Cortex of kidney (tissue), 1 donor: ENCODE data around the gene ETFA.

Experiments used
- DNase-seq: peaks from one replicate; lab custom pipeline; 2025; lab: John Stamatoyannopoulos, UW

Gene ETFA

DNA sequence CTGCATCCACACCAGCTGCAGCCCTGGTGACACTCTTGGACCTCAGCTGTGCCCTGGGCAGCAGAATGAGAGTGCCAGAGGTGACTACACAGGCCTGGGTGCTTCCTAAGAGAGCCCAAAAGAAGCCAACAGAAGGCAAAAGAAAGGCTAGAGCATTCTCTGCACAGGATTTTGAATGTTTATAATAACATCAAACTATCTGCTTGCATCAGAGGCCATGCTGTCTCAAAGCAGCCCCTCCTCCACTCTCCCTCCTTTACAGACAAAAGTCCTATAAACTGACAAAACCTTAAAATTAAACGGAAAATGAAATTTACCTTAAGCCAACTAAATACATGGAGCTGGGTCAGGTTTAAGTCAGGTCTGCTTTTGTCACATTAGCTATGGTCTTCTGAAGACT, 95.6 kb downstream of the ETFA start:
- DNase-seq = no peak

GRCh38 chr15:76209942-76210341, 101.3 kb downstream of the ETFA start:
- DNase-seq = no peak

- DNase-seq = no peak
Observed at GRCh38 chr15:76209523-76209922, 101.7 kb downstream of the ETFA start.

- DNase-seq = no peak
Observed at GRCh38 chr15:76208786-76209424, 102.4 kb downstream of the ETFA start.

- DNase-seq = no peak
Observed at GRCh38 chr15:76208084-76208785, 103.0 kb downstream of the ETFA start.

DNA sequence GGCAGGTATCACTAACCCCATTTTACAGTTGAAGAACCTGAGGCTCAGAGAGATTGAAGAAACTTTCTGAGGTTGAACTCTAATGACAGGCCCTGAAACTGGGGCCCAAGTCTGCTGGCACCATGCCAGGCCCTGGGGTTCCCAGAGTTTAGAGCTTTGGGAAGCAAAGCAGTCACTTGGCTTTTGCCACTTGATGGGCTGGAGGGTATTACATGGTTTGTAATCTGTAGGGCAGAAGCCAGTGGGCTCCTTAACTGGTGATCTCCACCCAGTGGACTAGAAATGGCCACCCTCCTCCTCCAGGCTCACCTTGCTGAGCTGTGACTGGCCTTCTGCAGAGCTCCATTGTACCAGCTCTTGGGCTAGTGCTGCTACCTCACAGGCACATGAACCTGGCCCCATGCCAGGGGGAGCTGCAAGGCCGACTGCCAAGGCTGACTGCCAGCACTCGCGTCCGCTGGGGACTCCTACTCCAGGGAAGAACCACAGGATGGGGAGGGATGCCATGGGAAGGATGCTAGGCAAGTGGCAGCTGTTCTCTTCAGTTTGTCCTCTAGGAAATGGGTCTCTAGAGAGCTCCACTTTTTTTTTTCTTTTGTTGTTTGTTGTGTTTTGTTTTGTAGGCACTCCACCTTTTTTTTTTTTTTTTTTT, 104.8 kb downstream of the ETFA start:
- DNase-seq = no peak

DNA sequence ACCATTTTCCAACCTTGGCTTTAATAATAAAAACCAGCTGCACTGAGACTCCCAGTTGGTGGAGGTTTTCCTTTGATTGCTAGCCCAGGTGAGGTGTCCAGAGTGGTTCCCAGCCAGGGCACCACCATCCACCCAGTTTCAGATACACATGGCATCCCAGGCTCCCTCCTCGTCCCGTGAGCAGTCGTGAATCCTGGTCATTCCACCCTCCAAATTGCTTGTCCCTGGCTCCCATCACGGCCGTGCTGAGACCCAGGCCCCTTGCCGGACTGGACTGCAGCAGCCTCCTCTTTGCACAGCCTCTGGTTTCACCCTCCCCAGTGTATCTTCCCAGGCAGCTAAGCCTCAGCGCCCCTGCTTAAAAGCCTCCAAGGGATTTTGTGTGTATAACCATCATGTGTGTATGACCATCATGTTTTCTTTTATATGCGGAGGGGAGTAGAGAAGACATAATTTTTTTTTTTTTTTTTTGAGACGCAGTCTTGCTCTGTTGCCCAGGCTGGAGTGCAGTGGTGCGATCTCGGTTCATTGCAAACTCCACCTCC, 106.3 kb downstream of the ETFA start:
- DNase-seq = no peak

DNA sequence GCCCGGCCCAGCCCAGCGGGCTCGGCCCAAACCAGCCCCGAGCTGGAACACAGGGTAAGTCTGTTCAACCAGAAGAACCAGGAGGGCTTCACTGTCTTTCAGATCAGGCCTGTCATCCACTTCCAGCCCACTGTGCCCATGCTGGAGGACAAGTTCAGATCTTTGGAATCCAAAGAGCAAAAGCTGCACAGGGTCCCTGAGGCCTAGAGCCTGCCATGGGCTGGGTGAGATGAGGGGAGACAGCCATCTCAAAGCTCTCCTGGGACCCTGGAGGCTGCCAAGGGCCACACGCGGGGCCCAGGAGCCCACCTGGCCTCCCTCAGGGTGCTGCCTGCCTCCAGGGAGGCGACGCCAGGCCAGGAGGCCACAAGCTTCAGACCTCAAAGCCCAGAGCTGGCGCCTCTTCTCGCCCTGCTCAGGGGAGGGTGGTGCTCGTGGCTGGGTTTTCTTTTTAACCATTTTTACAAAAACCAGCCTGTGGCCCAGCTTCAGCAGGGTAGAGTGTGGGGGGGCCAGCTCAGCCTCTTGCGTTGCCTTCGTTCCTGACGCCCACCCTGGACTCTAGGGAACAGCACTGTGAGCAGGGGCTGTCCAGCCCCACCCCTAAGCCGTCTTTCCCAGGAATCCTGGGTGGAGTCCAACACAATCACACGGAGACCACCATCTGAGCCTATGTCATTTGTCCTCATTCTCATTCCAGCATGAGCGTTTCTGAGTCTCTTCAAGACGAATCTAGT, 107.0 kb downstream of the ETFA start:
- DNase-seq = no peak

DNA sequence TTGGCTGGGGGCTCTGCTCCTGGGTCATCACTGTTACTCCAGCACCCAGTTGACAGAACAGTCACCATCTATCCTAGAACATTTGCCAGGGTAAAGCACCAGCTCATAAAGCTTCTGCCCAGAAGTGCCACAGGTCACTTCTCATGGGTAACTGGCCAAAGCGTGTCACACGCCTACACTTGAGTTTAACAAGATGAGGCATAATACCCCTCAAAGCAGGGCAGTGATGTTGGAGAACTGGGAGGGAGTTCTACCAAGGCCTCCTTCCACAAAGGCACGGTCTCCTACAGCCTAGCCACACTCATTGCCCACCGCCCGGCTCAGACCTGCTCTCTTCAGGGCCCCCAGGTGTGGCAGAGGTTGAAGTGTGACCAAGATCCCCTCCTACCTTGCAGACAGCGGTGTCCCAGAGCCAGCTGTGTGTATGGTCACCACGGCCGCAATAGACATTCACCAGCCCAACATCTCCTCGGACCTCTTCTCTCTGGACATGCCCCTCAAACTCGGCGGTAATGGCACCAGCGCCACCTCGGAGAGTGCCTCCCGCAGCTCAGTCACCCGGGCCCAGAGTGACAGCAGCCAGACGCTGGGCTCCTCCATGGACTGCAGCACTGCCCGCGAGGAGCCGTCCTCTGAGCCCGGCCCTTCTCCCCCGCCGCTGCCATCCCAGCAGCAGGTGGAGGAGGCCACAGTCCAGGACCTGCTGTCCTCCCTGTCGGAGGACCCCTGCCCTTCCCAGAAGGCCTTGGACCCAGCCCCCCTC, 107.7 kb downstream of the ETFA start:
- DNase-seq = no peak

DNA sequence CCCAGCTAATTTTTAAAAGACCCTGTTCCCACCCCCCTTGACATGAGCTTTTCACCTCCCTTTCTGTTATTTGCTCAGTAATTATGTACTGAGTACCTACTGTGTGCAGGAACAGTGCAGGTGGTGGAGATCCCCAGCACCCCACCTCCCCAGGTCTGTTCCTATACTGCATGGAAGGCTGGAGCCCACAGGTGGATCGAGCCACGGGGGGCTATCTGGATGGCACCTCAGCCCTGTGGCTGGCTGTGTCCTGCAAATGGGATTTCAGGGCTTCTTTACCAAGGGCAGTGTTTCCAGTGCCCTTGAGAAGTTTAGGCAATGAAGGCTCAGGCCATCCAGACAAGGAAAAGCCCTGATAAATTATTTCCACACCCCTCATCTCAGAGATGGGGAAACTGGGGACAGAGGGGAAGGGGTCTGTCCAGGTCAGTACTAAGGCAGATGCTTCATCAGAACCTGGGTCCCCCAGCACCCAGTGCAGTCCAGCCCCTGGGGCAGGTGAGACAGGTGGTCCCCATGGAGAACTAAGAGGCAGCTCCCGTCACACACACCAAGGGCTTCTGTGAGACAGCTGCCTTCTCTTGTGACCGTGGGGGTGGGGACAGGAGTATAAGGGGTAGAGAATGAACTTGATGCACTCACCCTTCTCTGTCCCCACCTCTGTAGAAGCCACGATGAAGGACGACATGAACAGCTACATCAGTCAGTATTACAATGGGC, 109.6 kb downstream of the ETFA start:
- no peak for DNase-seq

DNA sequence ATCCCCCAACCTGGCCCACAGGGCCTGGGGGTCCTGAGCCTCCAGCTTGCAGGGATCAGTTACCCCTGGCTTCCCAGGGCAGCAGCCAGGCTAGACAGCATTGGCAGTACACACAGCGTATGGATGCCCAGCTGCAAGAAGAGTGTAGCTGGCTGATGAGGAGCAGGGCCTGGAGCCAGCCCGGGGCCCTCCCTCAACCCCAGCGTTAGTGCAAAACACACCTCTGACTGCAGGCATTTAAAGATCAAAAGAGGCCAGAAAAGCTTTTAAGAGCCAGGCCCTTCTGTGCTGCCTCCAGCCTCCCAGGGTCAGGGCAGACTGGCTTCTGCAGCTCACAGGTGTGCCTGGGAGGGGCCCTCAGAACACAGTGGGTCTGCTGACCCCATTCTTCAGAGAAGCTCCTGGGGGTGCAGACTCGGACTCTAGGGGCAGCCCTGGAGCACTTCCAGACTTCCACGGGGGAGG, 110.6 kb downstream of the ETFA start:
- no peak for DNase-seq

DNA sequence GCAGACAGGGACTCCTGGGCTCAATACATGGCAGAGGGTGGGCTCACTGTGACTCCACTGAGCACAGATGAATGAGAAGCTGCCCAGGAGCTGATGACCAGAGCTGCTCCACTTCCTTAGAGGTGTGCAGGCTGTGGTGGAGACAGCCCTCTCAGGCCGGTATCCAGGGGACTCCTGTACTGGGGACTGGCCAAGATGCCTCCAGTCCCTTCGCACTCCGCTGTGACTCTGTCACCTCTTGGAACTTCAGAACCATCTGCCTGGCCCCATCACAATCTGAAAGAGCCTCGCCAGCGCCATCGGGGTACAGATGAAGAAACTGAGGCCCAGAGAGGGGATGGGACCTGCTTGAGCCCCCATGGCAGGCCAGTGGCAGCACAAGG, 111.2 kb downstream of the ETFA start:
- no peak for DNase-seq

DNA sequence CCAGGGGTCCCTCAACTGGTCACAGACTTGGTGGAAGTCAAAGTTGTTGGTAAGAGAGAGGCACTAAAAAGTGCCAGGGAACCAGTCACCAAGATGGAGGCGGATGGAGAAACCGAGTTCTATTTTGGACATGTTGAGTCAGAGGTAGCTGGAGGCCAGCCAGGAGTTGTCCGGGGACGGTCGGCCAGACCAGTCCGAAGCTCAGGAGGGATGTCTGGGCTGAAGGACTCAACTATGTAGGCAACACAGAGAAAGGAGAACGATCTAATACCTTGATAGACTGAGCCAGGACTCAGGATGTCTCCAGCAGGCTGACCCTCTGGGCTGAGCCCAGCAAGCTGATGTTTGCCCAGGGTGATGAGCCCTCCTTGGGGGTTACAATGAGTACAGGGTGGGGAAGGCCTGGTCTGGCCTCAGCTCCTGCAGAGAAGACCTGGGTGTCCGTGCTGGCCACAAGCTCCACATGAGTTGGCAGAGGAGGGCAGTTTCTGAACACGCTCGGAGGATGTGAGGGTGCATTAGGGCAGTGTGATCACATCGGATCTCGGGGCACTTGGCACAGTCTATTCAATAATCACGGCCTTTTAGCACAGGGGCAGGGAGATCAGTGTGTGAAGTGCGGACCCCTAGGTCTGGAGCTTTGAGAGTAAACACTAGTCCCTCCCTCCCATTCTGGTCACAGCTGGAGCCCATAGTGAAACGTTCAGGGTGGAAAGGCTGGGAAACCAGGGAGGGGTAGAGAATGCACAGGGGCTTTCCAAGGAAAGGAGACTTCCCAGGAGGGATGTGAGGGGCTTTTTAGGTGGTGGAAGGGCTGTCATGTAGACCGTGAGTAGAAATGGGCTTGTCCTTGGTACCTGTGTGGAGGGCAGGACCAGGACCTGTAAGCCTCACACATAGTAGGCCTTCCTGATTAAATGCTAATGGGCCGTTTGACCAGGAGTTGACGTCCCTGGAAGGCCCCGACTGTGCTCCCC, 111.9 kb downstream of the ETFA start:
- DNase-seq = no peak

- DNase-seq = no peak
Observed at GRCh38 chr15:76198456-76199105, 112.7 kb downstream of the ETFA start.

DNA sequence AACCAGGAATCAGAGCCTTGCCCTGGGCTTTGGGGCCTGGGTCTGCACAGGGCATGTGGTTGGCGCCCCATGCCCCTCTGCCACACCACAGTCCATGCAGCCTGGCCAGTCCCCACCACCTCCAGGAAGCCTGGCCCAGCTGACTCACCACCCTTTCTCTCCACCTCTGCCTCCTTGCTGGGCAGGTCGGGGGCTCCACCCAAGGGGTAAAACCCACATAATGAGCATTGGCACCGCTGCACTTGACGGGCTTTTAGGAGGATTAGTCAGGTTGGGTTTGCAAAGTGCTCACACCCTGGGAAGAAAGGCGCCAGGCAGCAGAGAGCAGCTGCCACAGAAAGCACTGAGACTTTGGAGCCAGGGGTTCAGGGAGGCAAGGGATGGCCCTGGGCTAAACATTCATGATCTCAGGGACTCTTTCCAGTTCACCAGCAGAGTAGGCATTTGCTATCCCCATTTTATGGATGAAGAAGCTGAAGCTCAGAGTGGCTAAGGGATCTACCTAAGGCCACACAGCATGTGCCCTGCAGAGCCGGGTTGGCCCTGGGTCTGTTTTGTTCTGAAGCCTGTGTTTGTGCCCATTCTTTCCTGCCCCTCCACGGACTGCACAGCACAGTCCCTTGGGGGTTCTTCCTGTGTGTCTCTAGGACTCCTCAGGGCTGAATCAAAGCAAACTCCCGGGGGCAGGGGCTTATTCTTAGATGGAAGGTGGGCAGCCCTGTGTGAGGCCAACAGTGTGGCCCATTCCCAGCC, 113.4 kb downstream of the ETFA start:
- DNase-seq = no peak

- DNase-seq = no peak
Observed at GRCh38 chr15:76196269-76197231, 114.7 kb downstream of the ETFA start.
